ENCODE measurements around the gene JAML.

- no peak for TF ChIP-seq CTCF (conservative IDR thresholded peaks at IDR 0.05 in 1 of 2, IDR thresholded peaks at IDR 0.05 in 1 of 2; ENCODE audit: extremely low read depth in 1 of 2, insufficient read depth in 1 of 2, low read depth in 1 of 2, low read length in 2 of 2)
- no peak for TF ChIP-seq EZH2 (IDR thresholded peaks at IDR 0.05; ENCODE audit: borderline replicate concordance, low read length)
Measured at GRCh38 chr11:118238421-118238820, 13.6 kb upstream of the JAML start.

Measured in mammary epithelial cell (primary cell).